GM19468 (cell line): ENCODE measurements around the gene PRKAG2.
A peak's percentile ranks its signal among the peaks of the same experiment; 100 is the strongest.

ENCODE experiments used
- ATAC-seq: cut with Tn5 transposase; IDR thresholded peaks from one replicate; pipeline ENCODE4 v1.9.1; 2021; ENCODE audit warnings: mild to moderate bottlenecking, moderate library complexity, moderate number of reproducible peaks; ENCODE audit not compliant: unreplicated experiment; ENCODE audit errors: extremely low read depth

Gene PRKAG2

DNA sequence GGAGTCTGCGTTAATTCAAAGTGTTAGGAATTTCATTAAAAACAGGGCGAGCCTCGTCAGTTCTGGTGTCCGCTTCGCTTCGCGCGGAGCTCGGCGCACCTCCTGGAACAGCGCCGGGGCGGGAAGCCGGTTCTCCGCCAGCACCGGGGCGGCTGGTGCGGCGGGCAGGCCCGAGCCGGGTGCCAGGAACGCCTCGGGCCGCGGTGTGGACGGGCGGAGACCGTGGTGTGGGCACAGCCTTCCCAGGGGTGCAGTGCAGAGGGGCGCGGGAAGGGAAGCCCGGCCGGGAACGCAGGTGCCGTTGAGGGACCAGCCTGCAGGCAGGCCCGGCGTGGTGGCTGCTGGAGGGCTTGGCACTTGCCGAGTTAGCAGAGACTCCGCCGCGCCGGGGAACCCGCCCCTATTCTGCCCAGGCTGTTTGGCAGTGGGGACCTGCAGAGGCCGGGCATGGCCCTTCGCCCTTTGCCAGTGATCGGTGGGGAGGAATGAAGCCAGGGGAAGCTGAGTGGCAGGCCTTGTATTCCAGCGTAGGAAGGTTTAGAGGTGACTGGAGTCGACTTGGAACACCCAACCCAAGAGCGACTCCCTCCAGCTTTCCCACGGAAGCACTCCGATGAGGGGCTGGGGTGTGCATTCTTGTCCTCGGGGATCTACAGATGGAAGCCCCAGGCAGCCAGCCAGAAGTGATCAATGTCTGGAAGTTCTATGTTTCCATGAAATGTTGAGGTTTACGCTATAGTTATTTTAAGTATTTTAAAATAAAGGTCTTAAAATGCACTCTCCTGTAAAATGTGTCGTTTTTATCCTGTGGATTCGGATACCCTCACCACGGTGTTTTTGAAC is 356.3 kb downstream of the PRKAG2 start:
- ATAC-seq, result no peak

DNA sequence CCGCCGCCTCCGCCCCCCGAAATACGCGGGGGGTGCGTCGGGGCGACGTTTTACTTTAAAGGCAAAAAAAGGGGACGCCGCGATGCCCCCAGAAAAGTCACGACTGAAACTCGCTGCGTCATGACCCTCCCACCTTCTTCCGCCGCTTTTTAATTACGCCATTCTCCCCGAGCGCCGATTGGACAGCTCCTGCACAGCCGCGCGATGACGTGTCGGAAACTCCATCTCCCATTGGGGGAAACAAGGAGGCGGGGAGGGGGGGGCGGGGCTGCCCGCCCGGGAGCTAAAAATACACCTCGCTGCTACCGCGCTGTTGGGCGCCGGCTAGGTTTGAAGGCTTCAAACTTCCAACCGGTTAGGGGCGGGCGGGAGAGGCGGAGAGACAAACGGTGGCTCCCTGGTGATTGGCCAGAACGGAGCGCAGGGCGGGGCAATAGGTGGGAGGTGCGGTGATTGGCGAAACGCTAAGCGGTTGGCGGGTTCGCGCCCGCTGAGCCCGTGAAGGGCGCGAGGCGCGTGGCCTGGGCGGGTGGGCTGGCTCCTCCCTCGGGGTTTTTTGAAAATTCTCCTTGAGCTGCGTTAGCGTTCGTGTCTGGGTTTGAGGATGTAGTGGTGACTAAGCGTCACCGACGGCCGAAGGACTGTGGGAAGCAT is 357.0 kb downstream of the PRKAG2 start, which contains the start of gene RHEB:
TSS of gene RHEB (minus strand) at position 131 of the 654 bp plus-strand sequence. CDS start 384 bp downstream, outside the sequence.
- ATAC-seq, result peak; percentile 76

DNA sequence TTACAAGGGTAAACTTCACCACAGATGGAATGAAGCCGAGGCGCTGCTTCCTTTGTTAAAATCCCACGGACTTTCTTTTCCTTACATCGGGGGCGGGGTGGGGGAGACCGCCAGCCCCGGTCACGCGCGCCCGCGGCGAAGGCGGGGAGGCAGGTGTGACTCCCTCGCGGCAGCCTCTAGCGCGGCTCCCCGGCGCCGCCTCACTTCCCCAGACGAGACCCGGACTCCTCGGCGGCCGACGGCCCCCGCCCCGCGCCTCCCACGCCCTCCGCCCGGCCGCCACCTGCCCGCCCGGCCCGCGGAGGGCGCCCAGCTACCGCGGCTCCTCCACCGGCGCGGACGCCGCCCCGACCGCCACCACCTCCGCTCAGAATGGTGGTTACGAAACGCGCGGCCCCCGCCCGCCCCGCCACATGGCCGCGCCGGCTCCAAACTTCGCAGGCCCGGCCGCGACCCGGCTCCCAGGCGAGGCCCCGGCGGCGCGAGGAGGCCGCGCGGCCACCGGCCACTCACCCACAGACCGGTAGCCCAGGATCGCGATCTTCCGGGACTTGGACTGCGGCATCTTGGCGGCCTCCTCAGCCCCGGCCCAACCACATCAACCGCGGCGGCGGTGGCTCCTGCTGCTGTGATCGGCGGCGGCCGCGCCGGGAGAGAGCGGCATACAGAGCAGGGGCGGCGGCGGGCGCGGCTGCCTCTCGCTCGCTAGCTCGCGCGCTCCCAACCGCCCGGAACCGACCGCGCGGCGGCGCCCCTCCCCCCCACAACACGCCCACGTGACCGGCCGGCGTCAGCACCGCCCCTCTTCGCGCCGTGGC is 357.8 kb downstream of the PRKAG2 start:
- peak; percentile 16 for ATAC-seq

DNA sequence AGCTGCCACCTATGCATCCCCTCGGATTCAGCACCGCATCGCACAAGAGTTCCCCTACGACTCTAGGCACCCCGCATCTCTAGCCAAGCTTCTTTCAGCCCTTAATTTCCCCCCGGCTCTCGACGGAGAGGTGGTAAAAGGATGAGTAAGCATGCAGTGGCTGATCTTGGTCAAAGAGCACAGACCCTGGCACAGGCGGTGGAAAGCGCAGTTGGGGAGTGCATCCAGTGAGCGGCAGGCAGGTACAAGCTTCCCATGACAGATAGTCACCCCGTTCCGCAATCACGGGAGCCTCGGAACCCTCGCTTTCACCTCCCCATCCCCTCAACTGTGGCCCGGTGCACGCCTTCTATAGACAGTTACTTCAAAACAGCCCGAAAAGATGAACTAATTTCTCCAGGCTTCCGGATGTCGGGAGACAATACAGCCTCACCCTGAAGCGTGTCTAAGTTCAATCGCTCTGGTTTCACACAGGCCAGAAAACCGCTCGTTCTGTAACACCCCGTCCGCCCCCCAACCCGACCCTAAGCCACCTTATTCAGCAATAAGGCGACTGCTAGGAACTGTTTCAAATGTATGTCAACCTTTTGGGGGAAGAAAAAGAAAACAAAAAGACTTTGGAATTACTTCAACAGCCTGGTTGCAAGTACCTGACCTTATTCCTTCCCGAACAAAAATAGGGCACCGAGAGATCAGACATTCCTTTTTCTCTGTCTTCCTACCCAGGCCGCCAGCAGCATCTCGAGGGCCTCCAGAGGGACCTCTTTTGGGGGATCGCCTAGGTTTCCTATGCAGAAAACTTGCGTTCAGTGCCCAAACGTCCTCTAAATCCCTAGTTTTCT is 358.6 kb downstream of the PRKAG2 start:
- no peak for ATAC-seq

DNA sequence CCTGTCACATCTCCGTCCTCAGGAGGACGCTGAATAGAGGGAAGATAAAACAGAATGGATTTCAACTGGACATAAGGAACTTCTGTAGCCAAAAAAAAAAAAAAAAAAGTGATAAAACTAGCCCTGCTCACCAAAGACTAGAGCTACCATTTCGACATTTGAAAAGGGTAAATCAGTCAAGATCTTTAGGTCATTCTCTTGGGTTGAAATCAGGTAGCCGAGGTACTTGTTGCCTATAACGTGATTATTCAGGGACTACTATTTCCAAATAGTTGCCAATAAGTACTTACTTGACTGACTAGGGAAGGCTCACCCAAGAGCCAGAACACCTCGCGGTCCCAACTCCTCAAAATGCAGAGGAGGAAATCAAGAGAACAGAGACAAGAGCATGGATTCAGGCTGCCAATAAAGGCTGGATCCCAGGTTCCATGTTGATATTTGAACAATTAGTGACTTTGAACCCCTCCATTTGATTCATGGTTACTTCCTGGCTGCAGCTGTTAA is 359.3 kb downstream of the PRKAG2 start:
- no peak for ATAC-seq

DNA sequence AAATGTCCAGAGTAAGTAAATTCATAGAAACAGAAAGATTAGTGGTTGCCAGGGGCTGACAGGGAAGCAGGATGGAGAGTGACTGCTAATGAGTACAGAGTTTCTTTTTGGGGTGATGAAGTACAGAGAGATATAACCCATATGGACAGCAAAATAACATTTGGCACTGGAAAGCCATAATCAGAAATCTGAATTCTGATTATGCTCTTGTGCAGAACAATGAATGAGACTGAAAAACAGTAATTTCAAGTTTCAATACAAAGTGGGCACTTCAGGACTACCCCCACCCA is 361.7 kb downstream of the PRKAG2 start:
- ATAC-seq, result no peak

DNA sequence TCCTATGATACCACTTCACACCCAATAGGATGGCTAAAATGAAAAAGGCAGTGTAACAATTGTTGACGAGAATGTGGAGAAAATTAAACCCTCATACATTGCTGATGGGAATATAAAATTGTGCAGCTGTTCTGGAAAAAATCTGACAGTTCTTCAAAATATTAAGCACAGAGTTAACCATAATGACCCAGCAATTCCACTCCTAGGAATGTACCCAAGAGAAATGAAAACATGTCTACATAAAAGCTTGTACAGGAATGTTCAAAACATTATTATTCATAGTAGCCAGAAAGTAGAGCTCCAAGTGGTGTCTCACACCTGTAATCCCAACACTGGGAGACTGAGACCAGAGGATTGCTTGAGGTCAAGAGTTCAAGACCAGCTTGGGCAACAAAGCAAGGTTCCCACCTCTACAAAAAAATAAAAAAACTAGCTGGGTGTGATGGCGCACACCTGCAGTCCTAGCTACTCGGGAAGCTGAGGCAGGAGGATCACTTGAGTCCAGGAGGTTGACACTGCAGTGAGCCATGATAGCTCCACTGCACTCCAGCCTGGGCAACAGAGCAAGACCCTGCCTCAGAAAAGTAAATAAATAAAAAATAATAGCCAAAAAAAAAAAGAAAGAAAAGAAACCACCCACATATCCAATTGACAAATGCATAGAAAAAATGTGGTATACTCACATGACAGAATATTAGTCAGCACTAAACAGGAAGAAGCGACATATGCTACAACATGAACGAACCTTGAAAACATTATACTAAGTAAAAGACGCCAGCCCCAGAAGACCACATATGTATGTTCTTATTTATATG is 362.2 kb downstream of the PRKAG2 start:
- no peak for ATAC-seq

DNA sequence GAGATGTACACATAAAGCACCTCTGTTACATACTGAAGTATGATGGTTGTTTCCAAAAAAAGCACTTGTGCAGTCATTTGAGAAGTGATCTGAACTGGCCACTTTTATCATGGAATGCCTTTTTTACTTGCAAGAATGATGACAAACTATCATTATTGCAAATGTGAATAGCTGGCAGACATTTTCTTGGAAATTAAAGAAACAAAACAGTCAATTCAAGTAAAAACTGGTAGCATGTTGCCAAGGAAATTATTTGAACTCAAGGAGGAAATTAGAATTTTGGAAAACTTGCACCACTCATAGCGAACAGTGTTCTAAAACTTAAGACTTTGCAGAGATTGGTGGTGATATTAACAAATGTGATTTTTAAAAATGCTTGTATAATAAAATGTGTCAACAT is 363.8 kb downstream of the PRKAG2 start:
- ATAC-seq, result no peak

DNA sequence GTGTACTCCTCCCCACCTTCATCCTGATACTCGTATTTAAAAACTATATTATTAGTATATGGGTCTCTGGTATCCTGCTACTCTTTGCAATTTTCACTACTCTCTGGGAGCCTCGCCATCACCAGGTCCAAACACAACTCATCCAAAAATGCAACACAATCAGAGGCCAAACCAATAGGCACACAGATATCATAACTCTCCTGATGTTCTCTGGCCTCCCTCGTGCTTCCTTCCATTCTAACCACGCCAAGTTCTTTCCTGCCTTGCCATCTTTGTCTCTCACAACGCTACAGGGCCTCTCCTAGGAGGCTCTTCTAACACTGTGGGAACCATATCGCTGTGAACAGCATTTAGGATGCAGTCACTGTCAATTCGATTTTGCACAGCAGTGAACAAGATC is 364.6 kb downstream of the PRKAG2 start:
- no peak for ATAC-seq

DNA sequence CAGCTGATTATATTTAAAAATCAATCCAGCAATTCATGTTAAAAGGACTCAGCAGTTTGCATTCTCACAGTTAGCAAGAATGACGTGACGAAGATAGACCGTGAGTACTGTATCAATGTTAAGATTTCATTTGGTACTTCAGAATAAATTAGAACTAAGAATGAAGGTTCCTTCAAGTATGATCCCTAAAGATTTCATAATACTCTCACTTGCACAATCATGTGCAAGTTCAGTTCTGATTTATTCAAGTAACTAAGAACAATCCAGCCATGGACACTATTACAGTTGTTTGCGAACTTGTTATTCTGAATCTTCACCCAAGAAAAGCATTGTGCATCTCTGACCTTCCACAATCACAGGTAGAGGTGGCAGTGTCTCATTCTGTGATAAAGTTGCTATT is 365.0 kb downstream of the PRKAG2 start:
- no peak for ATAC-seq

DNA sequence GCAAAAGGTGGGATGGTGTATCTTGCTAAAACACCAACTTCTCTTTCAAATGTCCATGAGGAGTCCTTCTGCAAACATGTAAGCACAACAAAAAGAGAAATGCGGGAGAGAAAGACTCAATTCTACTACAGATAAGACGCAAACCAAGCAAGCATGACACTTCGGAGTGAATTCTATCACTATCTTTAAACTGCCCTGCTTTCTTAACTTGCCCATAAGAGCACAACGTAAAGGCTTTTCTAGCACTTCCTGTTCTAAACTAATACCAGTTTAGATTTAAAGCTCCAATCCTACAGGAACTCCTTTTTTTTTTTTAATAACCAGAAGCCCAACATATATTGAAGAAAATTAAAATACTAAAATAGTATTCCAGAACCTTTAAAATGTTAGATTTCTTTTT is 365.6 kb downstream of the PRKAG2 start:
- no peak for ATAC-seq

DNA sequence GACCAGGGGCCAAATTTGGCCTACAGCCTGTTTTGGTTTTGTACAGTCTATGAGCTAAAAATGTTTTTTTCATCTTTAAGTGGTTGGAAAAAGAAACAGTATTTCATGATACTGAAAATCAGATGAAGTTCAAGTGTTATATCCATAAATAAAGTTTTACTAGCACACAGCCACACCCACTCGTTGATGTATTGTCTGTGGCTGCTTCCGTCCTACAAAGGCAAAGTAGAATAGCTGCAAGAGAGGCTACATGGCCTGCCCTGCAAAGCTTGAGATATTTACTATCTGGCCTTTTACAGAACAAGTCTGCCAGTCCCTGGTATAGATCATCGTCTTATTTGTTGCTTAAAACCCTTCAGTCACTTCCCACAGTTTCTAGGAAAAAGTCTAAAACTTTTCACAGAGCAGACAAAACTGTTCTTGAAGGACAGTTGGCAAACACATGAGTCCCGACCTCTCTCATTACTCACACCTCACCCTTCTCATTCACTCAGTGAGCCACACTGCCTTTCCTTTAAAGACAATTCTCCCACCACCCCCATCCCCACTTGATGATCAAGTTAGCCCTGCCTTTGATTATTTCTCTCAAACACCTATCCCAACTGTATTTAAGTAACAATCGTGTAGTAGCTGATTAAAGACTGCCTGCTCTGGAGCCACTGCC is 367.1 kb downstream of the PRKAG2 start:
- no peak for ATAC-seq

DNA sequence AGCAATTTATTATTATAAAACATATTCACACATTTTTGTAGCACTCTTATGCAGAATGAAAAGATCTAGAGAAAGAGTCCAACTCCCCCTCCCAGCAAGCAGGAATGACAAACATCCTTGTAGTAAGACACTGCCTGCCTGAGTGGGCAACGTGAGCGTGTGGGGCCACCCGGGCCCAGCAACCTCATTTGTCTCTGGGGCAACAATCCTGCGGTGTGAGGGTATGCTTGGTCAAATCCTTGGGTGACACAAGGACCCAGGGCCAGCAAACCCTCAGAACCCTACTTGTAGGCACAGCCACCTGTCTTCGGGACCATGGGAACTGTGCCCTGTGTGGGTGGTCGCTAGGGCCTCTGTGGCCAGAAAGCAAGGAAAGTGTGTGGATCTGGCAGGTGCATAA is 367.9 kb downstream of the PRKAG2 start:
- no peak for ATAC-seq

DNA sequence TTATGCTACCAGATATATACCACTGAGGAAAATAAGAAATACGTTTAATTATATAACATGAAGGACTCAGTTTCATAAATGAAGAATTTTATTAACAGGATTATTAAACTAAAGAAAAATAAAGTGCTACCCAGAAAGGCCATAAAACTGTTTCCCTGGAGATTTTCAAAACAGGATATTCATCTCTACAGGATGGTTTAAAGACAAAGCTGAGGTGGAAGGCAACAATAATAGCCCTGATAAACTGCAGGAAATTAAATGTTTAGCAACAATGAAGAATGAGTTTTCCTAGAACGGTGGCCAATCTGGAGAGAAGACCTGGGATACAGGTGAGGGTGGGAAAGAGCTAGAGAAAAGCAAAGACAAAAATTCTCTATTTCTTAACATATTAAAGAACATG is 369.1 kb downstream of the PRKAG2 start:
- ATAC-seq, result no peak

DNA sequence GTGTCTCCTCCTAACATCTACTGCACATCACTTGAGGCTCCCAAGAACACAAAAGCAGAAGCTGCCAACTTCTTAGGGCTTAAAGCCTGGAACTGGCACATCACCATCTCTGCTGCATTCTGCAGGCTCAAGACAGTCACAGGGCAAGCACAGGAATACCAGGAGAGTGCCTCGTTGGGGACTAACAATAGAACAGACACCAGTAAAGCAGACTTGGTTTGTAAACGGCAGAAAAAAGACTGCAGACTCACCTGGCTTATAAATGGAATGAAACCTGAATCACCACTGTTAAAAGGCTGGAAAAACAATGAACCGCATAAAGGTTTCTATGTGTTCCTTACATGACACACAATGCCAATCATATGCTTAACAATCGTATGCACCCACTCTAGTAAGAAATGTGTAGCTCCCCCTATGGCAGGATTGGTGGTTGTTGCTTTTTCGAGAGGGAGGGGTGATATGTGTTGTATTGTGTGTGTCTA is 370.0 kb downstream of the PRKAG2 start:
- no peak for ATAC-seq
